Panc1 (cell line): Measurements from ENCODE around the gene PYGM. TPM values are rescaled to one million over a fixed set of nuclear protein-coding genes. Genes with fewer than 3 reads are reported as not detected.

Source experiments
- ATAC-seq: fragments of 200-7000 bp; cut with Tn5 transposase; 2 replicates; pipeline ENCODE4 v1.9.1; 2020; ENCODE audit warnings: mild to moderate bottlenecking, moderate library complexity
- BruUV-seq: library from RNA; stranded (reverse); fragments of 400-500 nt; replicated peaks from 2 replicates; lab custom pipeline; 2021; lab: Mats Ljungman, UMichigan
- CTCF ChIA-PET: fragments of 300-600 bp; sonication (Branson Sonifier 250); formaldehyde crosslinking; loops from one replicate; lab custom pipeline; 2022; ENCODE audit warnings: antibody characterized with exemption; lab: Charles Lee
- POLR2A ChIA-PET: fragments of 300-600 bp; sonication (Branson Sonifier 250); formaldehyde crosslinking; loops from one replicate; lab custom pipeline; 2022; ENCODE audit warnings: antibody characterized with exemption; lab: Charles Lee
- DNase-seq: peaks from one replicate; pipeline ENCODE4 v3.0.0-alpha.2; 2010; ENCODE audit warnings: low read depth, low spot score
- H3K27ac ChIP-seq: 2 replicates; pipeline ENCODE4 v1.5.1; 2011; ENCODE audit warnings: mild to moderate bottlenecking, low read length, inconsistent platforms
- H3K27me3 ChIP-seq: fragments of 200-500 bp; sonication (Bioruptor generic); 2 replicates; pipeline ENCODE4 v1.6.0; 2014; ENCODE audit warnings: low read length, inconsistent platforms; ENCODE audit not compliant: control insufficient read depth, insufficient read depth
- H3K36me3 ChIP-seq: fragments of 200-500 bp; sonication (Bioruptor generic); 2 replicates; pipeline ENCODE4 v1.5.1; 2014; ENCODE audit warnings: inconsistent platforms, mild to moderate bottlenecking, low read length, moderate library complexity; ENCODE audit not compliant: control insufficient read depth, insufficient read depth
- H3K4me1 ChIP-seq: 2 replicates; pipeline ENCODE4 v1.5.1; 2011; ENCODE audit warnings: inconsistent platforms, mild to moderate bottlenecking, low read length, moderate library complexity; ENCODE audit not compliant: control insufficient read depth, insufficient read depth
- H3K4me3 ChIP-seq, 2 experiments: 2 replicates each; pipeline ENCODE4 v1.5.1; 2011 to 2012; ENCODE audit warnings: low read depth in 2 of 2, low read length in 2 of 2, mild to moderate bottlenecking in 2 of 2, inconsistent platforms in 1 of 2, moderate library complexity in 1 of 2
- H3K9me3 ChIP-seq: fragments of 200-500 bp; sonication (Bioruptor generic); 2 replicates; pipeline ENCODE4 v1.5.1; 2014; ENCODE audit warnings: low read depth, mild to moderate bottlenecking, inconsistent platforms, low read length, moderate library complexity; ENCODE audit not compliant: control insufficient read depth, insufficient read depth
- POLR2AphosphoS5 ChIP-seq: IDR thresholded peaks from 2 replicates; pipeline ENCODE4 v1.6.1; 2012; ENCODE audit warnings: mild to moderate bottlenecking, low read depth, low read length, moderate library complexity
- SIN3A ChIP-seq: IDR thresholded peaks from 2 replicates; pipeline ENCODE4 v1.6.1; 2012; ENCODE audit warnings: low read depth, mild to moderate bottlenecking, low read length, moderate library complexity, borderline replicate concordance; ENCODE audit not compliant: insufficient read depth
- TCF7L2 ChIP-seq: IDR thresholded peaks from 2 replicates; pipeline ENCODE4 v1.6.1; 2011; ENCODE audit warnings: mild to moderate bottlenecking, low read depth, low read length, inconsistent platforms
- in situ Hi-C: cut with HindIII; loops from 2 replicates; pipeline ENCODE4 v1.10.0; 2016; ENCODE audit warnings: low sequenced_read_pairs, low pct_unique_long_range_greater_than_20kb
- intact Hi-C: fragments of 100-400 bp; cut with micrococcal nuclease; formaldehyde crosslinking; loops from one replicate; pipeline ENCODE4 v1.10.0; 2022; ENCODE audit not compliant: unreplicated experiment
- total RNA-seq: library from RNA; stranded (reverse); gene quantifications from one replicate; pipeline ENCODE4 v1.2.1, GENCODE V29; 2021; ENCODE audit not compliant: unreplicated experiment
- TF ChIP-seq, protein P1 (sequence below), 2 experiments: IDR thresholded peaks; 2 replicates each; pipeline ENCODE4 v1.6.1; 2011 to 2012; ENCODE audit warnings: low read depth in 2 of 2, control low read depth in 1 of 2, low read length in 1 of 2, mild to moderate bottlenecking in 1 of 2, moderate library complexity in 1 of 2; ENCODE audit not compliant: insufficient read depth in 1 of 2
- TF ChIP-seq, protein P2 (sequence below): fragments of 450-650 bp; IDR thresholded peaks from 2 replicates; pipeline ENCODE4 v1.5.1; 2017; ENCODE audit warnings: mild to moderate bottlenecking

The PYGM gene
- total RNA-seq, 1 experiment from 2014 or later, result 0.39 TPM

DNA sequence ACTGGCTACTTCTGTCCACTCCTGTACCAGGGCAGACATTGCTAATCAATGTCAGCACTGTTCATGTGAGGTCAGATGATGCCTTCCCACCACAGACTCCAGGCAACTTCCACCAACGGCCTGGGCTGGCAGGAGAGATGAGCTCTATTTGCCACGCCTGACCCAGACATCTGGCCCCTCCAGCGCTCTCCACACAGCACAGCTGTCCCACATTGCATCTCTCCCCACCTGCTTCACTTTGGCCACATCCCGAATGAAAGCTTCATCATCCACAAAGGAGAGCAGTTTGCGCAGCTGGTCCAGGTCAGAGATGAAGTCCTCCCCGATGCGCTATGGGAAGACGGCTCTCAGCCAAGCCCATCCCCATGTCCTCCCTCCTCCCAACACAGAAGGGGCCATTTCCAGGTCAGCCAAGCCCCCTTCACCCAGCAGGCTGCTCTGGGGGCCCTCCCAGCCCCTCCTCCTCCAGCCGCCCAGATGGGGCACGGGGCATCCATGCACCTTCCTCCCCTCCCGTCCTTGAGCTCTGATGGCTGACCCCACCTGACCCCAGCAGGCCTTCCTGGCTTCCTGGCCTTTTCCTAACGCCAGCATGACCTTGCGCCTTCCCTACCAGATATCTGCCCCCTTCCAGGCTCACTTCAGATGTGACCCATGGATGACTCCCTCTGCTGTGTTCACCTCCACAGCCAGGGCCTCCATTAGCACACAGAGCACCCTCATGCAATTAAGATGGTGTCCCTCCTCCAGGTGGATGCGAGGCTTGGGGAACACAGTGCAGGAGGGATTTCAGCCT lies 7.4 kb downstream of the PYGM start:
- H3K27ac ChIP-seq, result no peak overlapping the region
- peak; percentile 6; the same call in 1 of the 2 replicates for ATAC-seq
- intact Hi-C loops (no loop called here), in situ Hi-C loops (no loop called here)
- ChIA-PET CTCF (interaction anchor here (0.7 kb wide), 1 partner anchor 13 kb away, joined by 5 read pairs; no protein-coding TSS in a partner anchor), POLR2A (no interaction called here)
- H3K4me1 ChIP-seq, result no peaks in the 10 kb centered on the region
- H3K4me3 ChIP-seq, result no peak overlapping the region
- DNase-seq, result no peak
- BruUV-seq, result no TSS peak
- H3K27me3 ChIP-seq, result no peaks in the 10 kb centered on the region
- no peaks in the 10 kb centered on the region for H3K36me3 ChIP-seq
- no peak for TF ChIP-seq TCF7L2
- TF ChIP-seq, protein P1, sequence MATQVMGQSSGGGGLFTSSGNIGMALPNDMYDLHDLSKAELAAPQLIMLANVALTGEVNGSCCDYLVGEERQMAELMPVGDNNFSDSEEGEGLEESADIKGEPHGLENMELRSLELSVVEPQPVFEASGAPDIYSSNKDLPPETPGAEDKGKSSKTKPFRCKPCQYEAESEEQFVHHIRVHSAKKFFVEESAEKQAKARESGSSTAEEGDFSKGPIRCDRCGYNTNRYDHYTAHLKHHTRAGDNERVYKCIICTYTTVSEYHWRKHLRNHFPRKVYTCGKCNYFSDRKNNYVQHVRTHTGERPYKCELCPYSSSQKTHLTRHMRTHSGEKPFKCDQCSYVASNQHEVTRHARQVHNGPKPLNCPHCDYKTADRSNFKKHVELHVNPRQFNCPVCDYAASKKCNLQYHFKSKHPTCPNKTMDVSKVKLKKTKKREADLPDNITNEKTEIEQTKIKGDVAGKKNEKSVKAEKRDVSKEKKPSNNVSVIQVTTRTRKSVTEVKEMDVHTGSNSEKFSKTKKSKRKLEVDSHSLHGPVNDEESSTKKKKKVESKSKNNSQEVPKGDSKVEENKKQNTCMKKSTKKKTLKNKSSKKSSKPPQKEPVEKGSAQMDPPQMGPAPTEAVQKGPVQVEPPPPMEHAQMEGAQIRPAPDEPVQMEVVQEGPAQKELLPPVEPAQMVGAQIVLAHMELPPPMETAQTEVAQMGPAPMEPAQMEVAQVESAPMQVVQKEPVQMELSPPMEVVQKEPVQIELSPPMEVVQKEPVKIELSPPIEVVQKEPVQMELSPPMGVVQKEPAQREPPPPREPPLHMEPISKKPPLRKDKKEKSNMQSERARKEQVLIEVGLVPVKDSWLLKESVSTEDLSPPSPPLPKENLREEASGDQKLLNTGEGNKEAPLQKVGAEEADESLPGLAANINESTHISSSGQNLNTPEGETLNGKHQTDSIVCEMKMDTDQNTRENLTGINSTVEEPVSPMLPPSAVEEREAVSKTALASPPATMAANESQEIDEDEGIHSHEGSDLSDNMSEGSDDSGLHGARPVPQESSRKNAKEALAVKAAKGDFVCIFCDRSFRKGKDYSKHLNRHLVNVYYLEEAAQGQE (IDR thresholded peaks at IDR 0.05; ENCODE audit: insufficient read depth in 1 of 2, low read depth in 2 of 2, low read length in 1 of 2), result no peak
- no peak for TF ChIP-seq SIN3A
- no peak for TF ChIP-seq POLR2AphosphoS5
- TF ChIP-seq, protein P2, sequence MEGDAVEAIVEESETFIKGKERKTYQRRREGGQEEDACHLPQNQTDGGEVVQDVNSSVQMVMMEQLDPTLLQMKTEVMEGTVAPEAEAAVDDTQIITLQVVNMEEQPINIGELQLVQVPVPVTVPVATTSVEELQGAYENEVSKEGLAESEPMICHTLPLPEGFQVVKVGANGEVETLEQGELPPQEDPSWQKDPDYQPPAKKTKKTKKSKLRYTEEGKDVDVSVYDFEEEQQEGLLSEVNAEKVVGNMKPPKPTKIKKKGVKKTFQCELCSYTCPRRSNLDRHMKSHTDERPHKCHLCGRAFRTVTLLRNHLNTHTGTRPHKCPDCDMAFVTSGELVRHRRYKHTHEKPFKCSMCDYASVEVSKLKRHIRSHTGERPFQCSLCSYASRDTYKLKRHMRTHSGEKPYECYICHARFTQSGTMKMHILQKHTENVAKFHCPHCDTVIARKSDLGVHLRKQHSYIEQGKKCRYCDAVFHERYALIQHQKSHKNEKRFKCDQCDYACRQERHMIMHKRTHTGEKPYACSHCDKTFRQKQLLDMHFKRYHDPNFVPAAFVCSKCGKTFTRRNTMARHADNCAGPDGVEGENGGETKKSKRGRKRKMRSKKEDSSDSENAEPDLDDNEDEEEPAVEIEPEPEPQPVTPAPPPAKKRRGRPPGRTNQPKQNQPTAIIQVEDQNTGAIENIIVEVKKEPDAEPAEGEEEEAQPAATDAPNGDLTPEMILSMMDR, result no peak
- no peaks in the 10 kb centered on the region for H3K9me3 ChIP-seq

DNA sequence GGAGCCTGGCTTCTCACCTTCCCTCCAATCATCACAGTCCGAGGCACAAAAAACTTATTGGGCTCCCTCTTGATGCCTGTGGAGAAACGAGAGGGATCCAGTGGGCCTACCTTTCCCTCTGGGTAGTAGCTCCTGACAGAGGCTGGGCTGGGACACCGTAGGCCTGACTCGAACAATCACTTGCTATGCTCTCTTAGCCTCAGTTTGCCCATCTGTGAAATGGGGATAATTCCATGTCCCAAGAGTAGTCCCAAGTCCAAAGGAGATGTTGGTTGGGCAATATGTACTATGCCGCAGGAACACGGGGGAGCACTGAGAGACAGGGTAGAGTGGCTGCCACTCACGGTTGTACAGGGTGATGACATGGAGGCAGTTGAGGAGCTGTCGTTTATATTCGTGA lies 8.2 kb downstream of the PYGM start:
- no TSS peak for BruUV-seq
- ChIA-PET CTCF (interaction anchor here (0.7 kb wide), 1 partner anchor 13 kb away, joined by 5 read pairs; no protein-coding TSS in a partner anchor), POLR2A (no interaction called here)
- Histone ChIP-seq H3K9me3 (no peaks in the 10 kb centered on the region), H3K27me3 (no peaks in the 10 kb centered on the region), H3K27ac (no peak overlapping the region), H3K4me3 (no peak overlapping the region), H3K4me1 (no peaks in the 10 kb centered on the region), H3K36me3 (no peaks in the 10 kb centered on the region)
- no peak for DNase-seq
- TF ChIP-seq, protein P2, result no peak
- no peak for TF ChIP-seq TCF7L2
- TF ChIP-seq, protein P1 (IDR thresholded peaks at IDR 0.05; ENCODE audit: insufficient read depth in 1 of 2, low read depth in 2 of 2, low read length in 1 of 2), result no peak
- no peak for TF ChIP-seq SIN3A
- no peak for TF ChIP-seq POLR2AphosphoS5
- in situ Hi-C loops (no loop called here), intact Hi-C loops (no loop called here)
- ATAC-seq, result no peak
